HG03097 (cell line): ENCODE measurements around the gene KCNT1.

Source experiments
- ATAC-seq: cut with Tn5 transposase; IDR thresholded peaks from one replicate; pipeline ENCODE4 v1.9.1; 2021; ENCODE audit not compliant: unreplicated experiment, low FRiP score

Gene KCNT1

DNA sequence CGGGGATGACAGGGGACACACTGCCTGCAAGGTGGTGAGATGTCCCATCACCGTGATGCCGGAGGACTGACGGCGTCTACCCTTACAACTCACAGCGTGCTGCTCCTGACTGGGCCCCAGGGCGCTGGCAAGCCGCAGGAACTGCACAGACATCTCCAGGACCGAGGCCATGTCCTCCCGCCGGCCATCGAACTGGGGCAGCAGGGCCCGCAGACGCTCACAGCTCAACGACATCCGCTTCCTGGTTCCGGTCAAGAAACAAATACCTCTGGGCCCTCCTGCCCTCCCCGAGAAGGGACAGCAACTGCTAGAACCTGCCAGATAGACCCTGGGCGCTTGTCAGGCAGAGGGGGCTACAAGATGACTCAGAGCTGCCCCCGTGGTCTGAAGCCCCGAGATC is 3.7 kb upstream of the KCNT1 start:
- no peak for ATAC-seq

GRCh38 chr9:135698767-135699166 is 3.2 kb upstream of the KCNT1 start:
- no peak for ATAC-seq

DNA sequence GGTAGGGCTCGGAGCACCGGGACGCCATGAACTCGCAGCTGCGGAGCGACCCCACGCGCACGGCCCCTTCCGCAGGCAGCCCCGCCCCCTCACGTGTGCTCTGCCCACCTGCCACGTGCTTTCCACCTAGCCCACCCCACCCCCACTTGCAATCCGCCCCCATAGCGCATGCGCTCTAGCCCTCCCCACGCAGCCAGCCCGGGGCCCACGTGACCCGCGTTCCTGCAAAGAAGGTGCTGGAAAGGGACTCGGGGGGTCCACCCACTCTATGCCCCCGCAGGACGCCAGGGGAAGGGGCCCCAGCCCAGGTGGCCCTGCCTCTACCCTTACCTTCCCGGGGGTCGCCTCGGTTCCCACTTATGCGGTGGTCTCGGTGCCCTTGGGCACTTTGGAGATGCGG is 2.5 kb upstream of the KCNT1 start, which contains the start of gene SOHLH1:
SOHLH1 (minus strand) TSS at position 42 of the 400 bp plus-strand sequence; CDS start at position 28, 14 bp downstream.
- ATAC-seq, result no peak

- no peak for ATAC-seq
Measured at GRCh38 chr9:135700525-135700924, 1.5 kb upstream of the KCNT1 start.

- ATAC-seq, result no peak
Measured at GRCh38 chr9:135701067-135701958, 672 bp upstream of the KCNT1 start.

DNA sequence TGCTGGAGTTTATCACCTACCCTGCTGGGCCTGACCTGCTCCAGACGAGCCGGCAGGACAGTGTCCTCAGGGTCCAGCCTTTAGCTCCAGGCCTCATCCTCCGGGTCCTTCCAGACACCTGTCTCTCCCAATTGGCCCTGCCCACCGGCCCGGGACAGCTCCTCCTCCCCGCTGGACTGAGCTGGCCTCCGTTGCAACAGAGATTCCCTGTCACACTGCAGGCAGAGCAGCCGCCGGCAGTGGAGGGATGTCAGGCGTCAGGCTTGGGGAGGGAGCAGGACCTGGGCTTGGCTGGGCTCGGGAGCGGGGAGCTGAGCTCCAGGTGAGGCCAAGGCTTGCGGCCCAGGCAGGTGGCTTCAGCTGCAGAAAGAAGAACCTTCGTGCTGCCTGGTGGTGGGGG is 1.7 kb downstream of the KCNT1 start:
- ATAC-seq, result no peak

- ATAC-seq, result no peak
Measured at GRCh38 chr9:135704483-135704882, 2.5 kb downstream of the KCNT1 start.

- ATAC-seq, result no peak
Measured at GRCh38 chr9:135705376-135705775, 3.4 kb downstream of the KCNT1 start.

GRCh38 chr9:135706288-135706687 is 4.3 kb downstream of the KCNT1 start:
- ATAC-seq, result no peak

GRCh38 chr9:135707252-135708138 is 5.5 kb downstream of the KCNT1 start:
- no peak for ATAC-seq

DNA sequence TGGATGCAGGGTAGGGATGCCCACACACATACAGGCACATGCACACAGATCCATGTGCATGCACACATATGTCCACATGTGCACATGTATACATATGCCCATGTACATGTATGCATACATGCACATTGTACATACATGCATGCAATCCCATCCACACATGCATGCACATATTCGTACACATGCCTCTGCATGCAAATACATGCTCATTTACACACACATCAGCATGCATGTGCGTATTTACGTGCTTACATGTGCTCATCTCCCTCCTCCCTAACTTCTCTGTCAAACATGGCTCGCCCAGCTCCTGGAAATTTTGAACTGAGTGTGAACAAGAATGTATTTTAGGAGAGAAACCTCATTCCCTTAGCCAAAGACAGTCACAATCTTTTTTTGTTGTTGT is 6.2 kb downstream of the KCNT1 start:
- no peak for ATAC-seq

DNA sequence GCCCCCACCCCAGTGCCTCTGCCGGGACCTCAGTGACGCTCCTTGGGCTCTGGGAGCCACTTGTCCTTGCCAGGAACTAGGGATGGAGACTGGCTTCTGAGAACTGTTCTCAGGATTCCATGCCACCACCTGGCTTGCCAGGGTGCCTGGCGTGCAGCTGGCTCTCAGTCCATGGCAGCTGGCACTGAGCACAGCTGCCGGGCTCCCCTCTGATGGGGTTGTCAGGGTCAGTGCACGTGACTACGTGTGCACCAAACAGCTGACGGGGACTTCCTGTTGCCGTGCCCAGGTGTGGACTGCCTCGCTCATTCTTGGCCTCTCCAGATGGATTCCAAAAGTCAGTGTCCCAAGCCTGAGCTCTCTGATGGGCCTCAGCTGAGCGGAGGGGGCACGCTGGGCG is 9.4 kb downstream of the KCNT1 start:
- ATAC-seq, result no peak

- ATAC-seq, result no peak
Measured at GRCh38 chr9:135711881-135712280, 9.9 kb downstream of the KCNT1 start.

- ATAC-seq, result no peak
Measured at GRCh38 chr9:135712613-135713295, 10.8 kb downstream of the KCNT1 start.

DNA sequence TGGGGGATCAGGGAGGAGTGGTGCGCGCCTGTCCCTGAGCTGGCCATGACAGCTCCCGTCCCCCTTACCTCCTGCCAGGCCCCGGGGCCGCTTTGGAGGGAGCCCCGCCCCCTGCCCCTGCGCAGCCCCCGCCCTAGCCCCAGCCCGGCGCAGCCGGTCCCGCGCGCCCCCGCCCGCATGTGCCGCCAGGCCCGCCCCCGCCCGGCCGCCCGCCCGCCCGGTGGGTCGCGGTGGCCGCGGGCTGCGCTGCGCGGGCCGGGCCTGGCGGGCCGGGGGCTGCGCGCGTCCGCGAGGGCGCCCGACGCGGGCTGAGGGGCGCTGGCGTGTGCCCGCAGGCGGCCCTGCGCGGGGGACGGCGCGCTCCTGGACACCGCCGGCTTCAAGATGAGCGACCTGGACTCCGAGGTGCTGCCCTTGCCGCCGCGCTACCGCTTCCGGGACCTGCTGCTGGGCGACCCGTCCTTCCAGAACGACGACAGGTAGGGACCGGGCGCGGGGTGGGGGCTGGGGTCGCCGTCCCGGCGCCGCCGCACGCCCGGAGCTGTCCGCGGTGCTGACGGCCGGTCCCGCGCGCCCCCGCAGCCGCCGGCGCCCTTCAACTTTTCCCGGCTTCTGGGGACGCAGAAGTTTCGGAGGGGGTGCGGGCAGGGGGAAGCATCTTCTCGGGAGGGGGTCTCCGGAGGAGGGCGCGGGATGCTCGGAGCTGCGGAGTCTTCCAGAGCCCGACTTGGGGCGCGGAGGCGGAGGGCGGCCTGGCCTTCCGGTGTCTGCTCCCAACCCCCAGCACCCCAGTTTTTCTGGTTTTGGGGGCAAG is 12.5 kb downstream of the KCNT1 start:
- ATAC-seq, result no peak

GRCh38 chr9:135715056-135715595 is 13.1 kb downstream of the KCNT1 start:
- ATAC-seq, result no peak

DNA sequence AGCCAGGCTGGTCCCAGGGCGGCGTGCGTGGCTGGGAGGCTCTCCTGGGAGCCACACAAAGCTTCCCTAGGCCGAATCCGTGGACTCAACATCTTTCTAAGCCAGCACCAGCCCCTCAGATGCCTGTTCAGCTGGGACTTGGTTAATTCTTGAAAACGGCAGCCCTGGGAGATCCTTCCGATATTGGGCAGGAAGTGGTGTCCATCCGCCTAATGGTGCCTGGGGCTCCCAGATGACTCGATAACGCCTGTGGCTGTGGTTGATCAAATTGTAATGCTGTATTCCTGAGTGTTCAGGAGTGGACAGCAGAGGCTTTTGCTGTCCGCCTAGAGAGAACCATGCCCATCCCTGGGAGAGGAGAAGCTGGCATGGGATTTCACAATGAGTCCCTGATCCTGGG is 14.1 kb downstream of the KCNT1 start:
- no peak for ATAC-seq

DNA sequence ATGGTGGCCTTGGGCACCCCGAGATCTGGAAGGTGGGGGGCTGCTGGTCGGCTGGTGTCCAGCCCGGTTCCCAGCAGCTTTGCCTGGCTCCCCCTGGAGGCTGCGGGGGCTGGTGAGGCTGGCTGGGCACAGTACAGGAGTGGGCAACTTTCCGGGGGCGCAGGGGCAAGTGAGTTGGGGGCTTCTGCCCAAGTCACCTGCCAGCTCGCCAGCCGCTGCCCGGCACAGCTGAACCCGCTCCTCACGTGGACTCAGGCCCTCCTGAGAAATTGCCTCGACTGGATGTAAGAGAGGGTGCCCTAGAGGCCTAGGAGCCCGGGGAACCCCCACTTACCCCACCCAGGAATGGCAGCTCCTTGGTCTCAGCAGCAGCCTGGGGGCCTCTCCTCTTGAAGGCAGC is 15.4 kb downstream of the KCNT1 start:
- no peak for ATAC-seq

- no peak for ATAC-seq
Measured at GRCh38 chr9:135718616-135719015, 16.6 kb downstream of the KCNT1 start.

DNA sequence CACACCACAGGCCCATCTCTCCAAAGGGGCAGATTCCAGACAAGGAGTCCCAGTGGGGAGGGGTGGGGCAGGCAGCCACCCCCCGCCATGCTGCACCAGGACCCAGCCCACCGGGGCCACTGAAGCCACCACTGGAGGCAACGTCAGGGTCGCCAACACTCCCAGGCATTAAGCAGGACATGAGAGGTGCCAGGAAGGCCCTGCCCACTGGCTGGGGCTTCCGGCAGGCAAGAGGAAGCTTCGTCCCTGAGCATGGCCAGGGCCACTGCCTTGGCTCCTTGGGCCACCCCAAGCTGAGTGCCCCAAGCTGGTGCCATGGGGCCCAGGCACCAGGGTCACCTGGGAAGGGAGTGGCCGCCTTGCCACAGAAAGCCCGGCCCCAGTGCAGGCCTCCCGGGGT is 17.5 kb downstream of the KCNT1 start:
- ATAC-seq, result no peak
